Mesenchymal stem cell (in vitro differentiated cells and primary cell): ENCODE data around the gene NAALADL2.

Source experiments
- DNase-seq: peaks from one replicate; pipeline ENCODE4 v3.0.0-alpha.2; 2013
- H2AFZ ChIP-seq: one replicate; pipeline ENCODE4 v1.6.1; 2013; ENCODE audit warnings: low read depth, mild to moderate bottlenecking, control low read depth, inconsistent platforms, low read length, moderate library complexity
- H2AK5ac ChIP-seq: 2 replicates; pipeline ENCODE4 v1.6.1; 2013; ENCODE audit warnings: low read length, moderate library complexity, mild to moderate bottlenecking, inconsistent platforms; ENCODE audit not compliant: severe bottlenecking
- H2BK120ac ChIP-seq: one replicate; pipeline ENCODE4 v1.6.1; 2013; ENCODE audit warnings: low read depth, mild to moderate bottlenecking, inconsistent platforms, low read length, moderate library complexity
- H2BK12ac ChIP-seq, 2 experiments: one replicate each; pipeline ENCODE4 v1.6.1; 2013; ENCODE audit warnings: inconsistent platforms in 2 of 2, low read length in 2 of 2, mild to moderate bottlenecking in 2 of 2, moderate library complexity in 2 of 2, control low read depth in 1 of 2
- H2BK15ac ChIP-seq: one replicate; pipeline ENCODE4 v1.6.1; 2013; ENCODE audit warnings: mild to moderate bottlenecking, low read depth, inconsistent platforms; ENCODE audit not compliant: poor library complexity, severe bottlenecking
- H2BK5ac ChIP-seq: 2 replicates; pipeline ENCODE4 v1.6.1; 2013; ENCODE audit warnings: low read depth, mild to moderate bottlenecking, low read length, control low read depth, inconsistent platforms; ENCODE audit not compliant: poor library complexity, severe bottlenecking
- H3K14ac ChIP-seq, 2 experiments: one replicate each; pipeline ENCODE4 v1.6.1; 2013; ENCODE audit warnings: inconsistent platforms in 2 of 2, low read length in 2 of 2, control low read depth in 1 of 2, mild to moderate bottlenecking in 1 of 2, moderate library complexity in 1 of 2
- H3K18ac ChIP-seq, 2 experiments: one replicate each; pipeline ENCODE4 v1.6.1; 2013; ENCODE audit warnings: inconsistent platforms in 2 of 2, low read length in 2 of 2, control low read depth in 1 of 2, low read depth in 1 of 2, mild to moderate bottlenecking in 1 of 2
- H3K23ac ChIP-seq, 2 experiments: one replicate each; pipeline ENCODE4 v1.6.1; 2013; ENCODE audit warnings: inconsistent platforms in 2 of 2, low read length in 2 of 2, mild to moderate bottlenecking in 2 of 2, moderate library complexity in 2 of 2, control low read depth in 1 of 2
- H3K27ac ChIP-seq: 2 replicates; pipeline ENCODE4 v1.5.1; 2013; ENCODE audit warnings: mild to moderate bottlenecking, moderate library complexity, low read length, control low read depth, inconsistent platforms; ENCODE audit not compliant: poor library complexity, severe bottlenecking
- H3K27me3 ChIP-seq, 2 experiments: 2 replicates each; pipeline versions ENCODE4 v1.6.1 to v1.7.0; 2013; ENCODE audit warnings: low read length in 2 of 2, mild to moderate bottlenecking in 2 of 2, moderate library complexity in 2 of 2, control low read depth in 1 of 2, inconsistent platforms in 1 of 2; ENCODE audit not compliant: control insufficient read depth in 1 of 2, insufficient read depth in 1 of 2
- H3K36me3 ChIP-seq, 2 experiments: 2 replicates each; pipeline versions ENCODE4 v1.6.1 to v1.7.0; 2013; ENCODE audit warnings: low read length in 2 of 2, control low read depth in 1 of 2, inconsistent platforms in 1 of 2, low read depth in 1 of 2, mild to moderate bottlenecking in 1 of 2; ENCODE audit not compliant: insufficient read depth in 2 of 2, control insufficient read depth in 1 of 2
- H3K4ac ChIP-seq, 2 experiments: one replicate each; pipeline ENCODE4 v1.6.1; 2013; ENCODE audit warnings: inconsistent platforms in 2 of 2, low read length in 2 of 2, mild to moderate bottlenecking in 2 of 2, moderate library complexity in 2 of 2, control low read depth in 1 of 2, low read depth in 1 of 2
- H3K4me1 ChIP-seq: 2 replicates; pipeline ENCODE4 v1.6.1; 2013; ENCODE audit warnings: low read depth, low read length, control low read depth; ENCODE audit not compliant: control insufficient read depth, insufficient read depth
- H3K4me2 ChIP-seq: 2 replicates; pipeline ENCODE4 v1.6.1; 2013; ENCODE audit warnings: low read length, mild to moderate bottlenecking, inconsistent platforms; ENCODE audit not compliant: poor library complexity, severe bottlenecking
- H3K4me3 ChIP-seq, 2 experiments: 2 replicates each; pipeline versions ENCODE4 v1.5.1 to v1.7.0; 2013; ENCODE audit warnings: low read length in 2 of 2, mild to moderate bottlenecking in 2 of 2, control low read depth in 1 of 2, low read depth in 1 of 2; ENCODE audit not compliant: insufficient read depth in 1 of 2
- H3K79me1 ChIP-seq: replicated peaks from 2 replicates; pipeline ENCODE4 v1.6.1; 2013; ENCODE audit warnings: mild to moderate bottlenecking, control low read depth, low read length, inconsistent platforms; ENCODE audit not compliant: poor library complexity, severe bottlenecking
- H3K9ac ChIP-seq: 2 replicates; pipeline ENCODE4 v1.7.0; 2013; ENCODE audit warnings: mild to moderate bottlenecking, low read length, moderate library complexity
- H3K9me3 ChIP-seq: 2 replicates; pipeline ENCODE4 v1.7.0; 2013; ENCODE audit warnings: mild to moderate bottlenecking, low read length; ENCODE audit not compliant: control insufficient read depth
- H4K8ac ChIP-seq: one replicate; pipeline ENCODE4 v1.6.1; 2013; ENCODE audit warnings: inconsistent platforms, mild to moderate bottlenecking, low read length, moderate library complexity
- H4K91ac ChIP-seq: one replicate; pipeline ENCODE4 v1.6.1; 2013; ENCODE audit warnings: mild to moderate bottlenecking, low read length, inconsistent platforms
- WGBS: methylation state at CpG from one replicate; pipeline ENCODE4 v1.1.7; 2013; ENCODE audit warnings: mixed read lengths; 5-methylcytosine and 5-hydroxymethylcytosine counted together

The NAALADL2 gene

DNA sequence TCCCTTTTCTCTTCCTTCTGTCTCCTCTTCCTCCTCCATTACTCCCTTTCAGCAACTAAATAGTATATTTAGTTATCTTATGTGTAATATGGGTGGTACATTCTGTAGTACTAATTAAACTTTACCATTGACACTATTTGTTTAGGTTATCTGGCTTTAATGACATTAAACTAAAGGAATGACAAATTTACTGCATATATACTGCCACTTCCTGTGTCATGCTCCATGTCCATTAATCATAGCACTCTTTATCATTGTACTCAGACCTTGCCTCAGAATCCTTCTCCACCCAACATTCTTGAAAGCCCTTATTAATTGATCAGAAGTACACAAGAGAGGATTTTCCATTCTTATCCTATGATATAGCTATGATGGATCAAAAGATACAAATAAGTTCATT is 244.2 kb downstream of the NAALADL2 start:
- Histone ChIP-seq H3K4ac (no peak overlapping the region), H2BK12ac (no peak overlapping the region), H3K4me3 (no peak overlapping the region), H3K27ac (no peak overlapping the region), H3K9me3 (no peaks in the 10 kb centered on the region), H3K4me2 (no peak overlapping the region), H3K4me1 (no peaks in the 10 kb centered on the region), H3K36me3 (no peaks in the 10 kb centered on the region), H3K18ac (no peak overlapping the region), H2BK5ac (no peak overlapping the region), H3K27me3 (no peaks in the 10 kb centered on the region), H3K9ac (no peak overlapping the region), H4K91ac (no peak overlapping the region), H2BK15ac (no peak overlapping the region), H3K23ac (no peak overlapping the region), H3K14ac (no peak overlapping the region), H2AFZ (no peak overlapping the region), H2AK5ac (no peak overlapping the region), H3K79me1 (no peaks in the 10 kb centered on the region), H2BK120ac (no peak overlapping the region), H4K8ac (no peak overlapping the region)
- peak; percentile 18 for DNase-seq

DNA sequence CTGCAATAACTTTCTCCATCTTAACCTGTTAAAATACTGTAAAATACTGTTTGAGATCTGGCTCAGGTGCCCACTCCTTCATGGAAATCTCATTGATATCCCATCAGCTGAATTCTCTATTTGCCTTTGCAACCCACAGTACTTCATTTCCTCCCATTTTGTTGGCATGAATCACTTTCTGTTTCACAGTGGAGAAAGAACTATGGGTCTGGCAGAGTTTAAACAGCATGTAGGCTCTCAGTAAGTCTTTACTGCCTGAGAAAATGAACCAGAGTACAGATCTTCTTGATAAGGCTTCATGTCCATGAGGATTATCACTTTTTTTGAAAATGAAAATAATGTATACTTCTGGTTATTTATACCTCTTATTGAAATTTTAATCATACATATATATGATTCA is 245.9 kb downstream of the NAALADL2 start:
- Histone ChIP-seq H3K4me1 (no peaks in the 10 kb centered on the region), H3K4ac (no peak overlapping the region), H2BK15ac (no peak overlapping the region), H3K79me1 (no peaks in the 10 kb centered on the region), H4K8ac (no peak overlapping the region), H3K9me3 (no peaks in the 10 kb centered on the region), H2AK5ac (no peak overlapping the region), H3K18ac (peak overlapping the region in 1 of 2 experiments; percentile 40), H3K14ac (no peak overlapping the region), H3K4me2 (no peak overlapping the region), H3K27ac (no peak overlapping the region), H3K9ac (no peak overlapping the region), H3K36me3 (no peaks in the 10 kb centered on the region), H2BK120ac (no peak overlapping the region), H2BK5ac (no peak overlapping the region), H2AFZ (no peak overlapping the region), H4K91ac (no peak overlapping the region), H2BK12ac (peak overlapping the region in 1 of 2 experiments; percentile 52), H3K4me3 (no peak overlapping the region), H3K23ac (no peak overlapping the region), H3K27me3 (no peaks in the 10 kb centered on the region)
- peak; percentile 61 for DNase-seq

- no peak overlapping the region for H3K14ac ChIP-seq
- H3K9ac ChIP-seq = no peak overlapping the region
- no peak overlapping the region for H2BK15ac ChIP-seq
- no peaks in the 10 kb centered on the region for H3K27me3 ChIP-seq
- no peak overlapping the region for H2BK5ac ChIP-seq
- no peak overlapping the region for H4K91ac ChIP-seq
- H3K9me3 ChIP-seq = no peaks in the 10 kb centered on the region
- no peak overlapping the region for H3K4me2 ChIP-seq
- H3K4me1 ChIP-seq = no peaks in the 10 kb centered on the region
- no peak overlapping the region for H4K8ac ChIP-seq
- peak; percentile 61 for DNase-seq
- H3K79me1 ChIP-seq = no peaks in the 10 kb centered on the region
- no peak overlapping the region for H3K23ac ChIP-seq
- no peak overlapping the region for H3K27ac ChIP-seq
- whole genome bisulfite sequencing = 0% methylated on average over 1 of the region's 2 CpGs
- no peak overlapping the region for H3K4ac ChIP-seq
- no peaks in the 10 kb centered on the region for H3K36me3 ChIP-seq
- H2AFZ ChIP-seq = no peak overlapping the region
- no peak overlapping the region for H2AK5ac ChIP-seq
- H3K4me3 ChIP-seq = no peak overlapping the region
- H2BK12ac ChIP-seq = no peak overlapping the region
- no peak overlapping the region for H2BK120ac ChIP-seq
- H3K18ac ChIP-seq = no peak overlapping the region
These were observed 248.1 kb downstream of the NAALADL2 start for GRCh38 chr3:175107231-175107630.

DNA sequence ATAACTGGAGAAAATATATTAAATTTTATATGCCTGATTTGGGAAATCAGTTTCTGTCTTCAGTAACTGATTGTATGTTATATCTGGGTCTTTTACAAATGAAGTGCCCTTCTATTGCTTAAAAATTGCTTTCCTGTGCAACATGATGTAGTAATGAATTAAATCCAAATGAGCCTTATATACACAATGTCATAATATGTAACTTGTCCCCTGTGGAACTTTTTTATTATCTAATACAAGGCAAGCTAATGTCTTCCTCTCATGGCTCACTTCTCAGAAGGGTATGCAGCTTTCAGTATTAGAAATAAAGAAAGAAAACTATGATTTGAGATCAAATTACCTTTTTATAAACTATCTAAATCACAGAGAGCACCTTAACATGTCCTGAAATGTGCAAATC is 248.9 kb downstream of the NAALADL2 start:
- H3K27me3 ChIP-seq = no peaks in the 10 kb centered on the region
- no peak overlapping the region for H3K27ac ChIP-seq
- H3K4me2 ChIP-seq = no peak overlapping the region
- H3K79me1 ChIP-seq = no peaks in the 10 kb centered on the region
- no peak overlapping the region for H2BK120ac ChIP-seq
- H3K9me3 ChIP-seq = no peaks in the 10 kb centered on the region
- no peak overlapping the region for H3K4me3 ChIP-seq
- no peak for DNase-seq
- no peak overlapping the region for H2AFZ ChIP-seq
- H4K8ac ChIP-seq = no peak overlapping the region
- H3K4ac ChIP-seq = no peak overlapping the region
- H3K9ac ChIP-seq = no peak overlapping the region
- H3K36me3 ChIP-seq = no peaks in the 10 kb centered on the region
- no peak overlapping the region for H3K18ac ChIP-seq
- H2BK15ac ChIP-seq = no peak overlapping the region
- H2BK12ac ChIP-seq = no peak overlapping the region
- H3K14ac ChIP-seq = no peak overlapping the region
- H2BK5ac ChIP-seq = no peak overlapping the region
- no peak overlapping the region for H2AK5ac ChIP-seq
- H3K23ac ChIP-seq = no peak overlapping the region
- no peaks in the 10 kb centered on the region for H3K4me1 ChIP-seq
- no peak overlapping the region for H4K91ac ChIP-seq
